ENCODE results near the gene ACOT12. TPM values are rescaled to one million over a fixed set of nuclear protein-coding genes. Genes with fewer than 3 reads are reported as not detected.

Gene ACOT12
- total RNA-seq, 1 experiment from 2014 or later, result not detected

- Histone ChIP-seq H3K4me1 (ENCODE audit: insufficient read depth, low read length) (no peaks in the 10 kb centered on the region; the same call in 1 of the 2 replicates), H3K27ac (ENCODE audit: insufficient read length, low read depth, low read length) (no peak overlapping the region), H4K8ac (replicated peaks; ENCODE audit: insufficient read length, low read depth, low read length) (no peak overlapping the region), H3K27me3 (ENCODE audit: insufficient read depth, low read length) (no peaks in the 10 kb centered on the region), H3K4ac (ENCODE audit: low read depth, low read length) (no peak overlapping the region), H3K4me2 (ENCODE audit: insufficient read depth, insufficient read length, low read length) (no peak overlapping the region), H3K23me2 (ENCODE audit: insufficient read length, low read depth, low read length, poor library complexity, severe bottlenecking) (no peaks in the 10 kb centered on the region), H4K20me1 (ENCODE audit: control insufficient read depth, insufficient read depth, insufficient read length) (no peaks in the 10 kb centered on the region), H3K9me3 (ENCODE audit: control insufficient read depth, low read depth, low read length) (no peaks in the 10 kb centered on the region), H2BK15ac (ENCODE audit: low read depth, low read length) (no peak overlapping the region), H4K5ac (ENCODE audit: insufficient read length, low read depth, low read length) (no peak overlapping the region), H3K79me1 (ENCODE audit: insufficient read depth, low read depth, low read length, poor library complexity, severe bottlenecking) (peaks cover 2% of the 10 kb centered on the region), H2AK5ac (ENCODE audit: insufficient read length, low read length) (no peak overlapping the region), H2BK20ac (ENCODE audit: low read depth, low read length, poor library complexity, severe bottlenecking) (no peak overlapping the region), H3K9ac (ENCODE audit: extremely low read depth, insufficient read length, low read length) (no peak overlapping the region), H2BK120ac (ENCODE audit: low read depth, low read length, poor library complexity, severe bottlenecking) (no peak overlapping the region), H3K23ac (ENCODE audit: insufficient read length, low read depth, low read length) (no peak overlapping the region), H2AFZ (ENCODE audit: low read length) (no peak overlapping the region), H3K79me2 (ENCODE audit: insufficient read depth, low read length) (peaks cover 11% of the 10 kb centered on the region; the same call in 1 of the 2 replicates), H2BK5ac (ENCODE audit: insufficient read length, low read length) (no peak overlapping the region), H3K18ac (ENCODE audit: insufficient read length, low read depth, low read length) (no peak overlapping the region), H3T11ph (ENCODE audit: low read length) (no peak overlapping the region), H2BK12ac (ENCODE audit: insufficient read length, low read depth, low read length) (no peak overlapping the region), H3K56ac (ENCODE audit: insufficient read length, low read depth, low read length) (no peak overlapping the region), H3K14ac (ENCODE audit: insufficient read depth, low read length) (no peak overlapping the region), H4K91ac (ENCODE audit: insufficient read length, low read depth, low read length) (no peak overlapping the region)
- Mint-ChIP-seq H3K36me3 (ENCODE audit: insufficient read depth in 1 of 3, low read depth in 3 of 3) (peaks cover 8 to 13% (median 9%) of the 10 kb centered on the region in 3 experiments), H3K27me3 (ENCODE audit: low read depth) (peaks cover 2% of the 10 kb centered on the region; the same call in 1 of the 2 replicates), H3K9me3 (peaks cover 2 to 9% of the 10 kb centered on the region in 2 experiments; a peak in 4 of 5 replicates), H3K27ac (no peak overlapping the region; a peak in 1 of 7 replicates), H3K4me1 (no peaks in the 10 kb centered on the region), H3K4me3 (no peak overlapping the region)
- TF ChIP-seq CTCF (conservative IDR thresholded peaks at IDR 0.05), result no peak
- no CpG with 5 or more reads among the region's 3 CpGs for WGBS (ENCODE audit: extremely low coverage, insufficient read length, low lambda C conversion rate)
- DNase-seq, result no peak
Observed at GRCh38 chr5:81286059-81286617, 107.8 kb downstream of the ACOT12 start.

Data from H9 (cell line).